ENCODE data around the gene FHOD3. TPM values are rescaled to one million over a fixed set of nuclear protein-coding genes. Genes with fewer than 3 reads are reported as not detected.

The FHOD3 gene
- total and polyA plus RNA-seq, 11 donors: 109 to 532 (median 262) TPM

GRCh38 chr18:36442717-36443116 is 145.2 kb downstream of the FHOD3 start:
- peaks cover 3 to 74% (median 38%) of the 10 kb centered on the region in 12 donors for H3K4me1 ChIP-seq
- no peak overlapping the region for H3K4me3 ChIP-seq
- H3K27me3 ChIP-seq: no peaks in the 10 kb centered on the region
- TF ChIP-seq POLR2A (IDR thresholded peaks at IDR 0.05) (no peak), CTCF (IDR thresholded peaks at IDR 0.05) (no peak)
- ATAC-seq: no peak
- WGBS, 4 donors: 76 to 86% (median 82%) methylated on average over 3 of the region's 3 CpGs
- no peaks in the 10 kb centered on the region for H3K36me3 ChIP-seq
- intact Hi-C loops (cut with DNase I): loop anchor here in 1 of 10 donors (10.0 kb wide), 1 partner anchor 62 kb away; no protein-coding TSS in a partner anchor
- no peaks in the 10 kb centered on the region for H3K9me3 ChIP-seq
- DNase-seq: no peak
- peak overlapping the region in 5 of 12 donors; percentile 58 to 77 (median 70) for H3K27ac ChIP-seq

- Histone ChIP-seq H3K27ac (peak overlapping the region in 3 of 12 donors; percentile 4 to 22 (median 20)), H3K4me1 (peaks cover 3 to 76% (median 35%) of the 10 kb centered on the region in 12 donors), H3K9me3 (no peaks in the 10 kb centered on the region), H3K27me3 (no peaks in the 10 kb centered on the region), H3K36me3 (no peaks in the 10 kb centered on the region), H3K4me3 (no peak overlapping the region)
- DNase-seq: no peak
- ATAC-seq: peak in 2 of 4 donors; percentile 34 to 52
- WGBS, 4 donors: 39 to 53% (median 44%) methylated on average over 11 of the region's 11 CpGs
- intact Hi-C loops (cut with DNase I): loop anchor here in 1 of 10 donors (10.0 kb wide), 1 partner anchor 59 kb away; no protein-coding TSS in a partner anchor
- no peak for TF ChIP-seq POLR2A (IDR thresholded peaks at IDR 0.05)
- TF ChIP-seq CTCF (IDR thresholded peaks at IDR 0.05): no peak
Observed at GRCh38 chr18:36446059-36446458, 148.5 kb downstream of the FHOD3 start.

- intact Hi-C loops (cut with DNase I): loop anchor here in 1 of 10 donors (10.0 kb wide), 1 partner anchor 56 kb away; no protein-coding TSS in a partner anchor
- ATAC-seq (peak in 3 of 4 donors; percentile 17 to 23 (median 17)), DNase-seq (peak in 1 of 5 donors; percentile 37)
- 49 to 65% (median 55%) methylated on average over 3 of the region's 3 CpGs for WGBS, 4 donors
- no peak for TF ChIP-seq POLR2A (IDR thresholded peaks at IDR 0.05)
- no peak for TF ChIP-seq CTCF (IDR thresholded peaks at IDR 0.05)
- no peaks in the 10 kb centered on the region for H3K9me3 ChIP-seq
- H3K4me1 ChIP-seq: peaks cover 0 to 82% (median 29%) of the 10 kb centered on the region in 12 donors
- no peaks in the 10 kb centered on the region for H3K36me3 ChIP-seq
- peak overlapping the region in 4 of 12 donors; percentile 19 to 45 (median 38) for H3K27ac ChIP-seq
- H3K27me3 ChIP-seq: no peaks in the 10 kb centered on the region
- H3K4me3 ChIP-seq: no peak overlapping the region
Observed at GRCh38 chr18:36448384-36449290, 151.1 kb downstream of the FHOD3 start.

GRCh38 chr18:36449451-36449850 is 151.9 kb downstream of the FHOD3 start:
- Histone ChIP-seq H3K36me3 (no peaks in the 10 kb centered on the region), H3K4me1 (peaks cover 0 to 86% (median 30%) of the 10 kb centered on the region in 12 donors), H3K9me3 (no peaks in the 10 kb centered on the region), H3K27ac (peak overlapping the region in 2 of 12 donors; percentile 33 to 42), H3K4me3 (no peak overlapping the region), H3K27me3 (no peaks in the 10 kb centered on the region)
- no peak for DNase-seq
- intact Hi-C loops (cut with DNase I): loop anchor here in 1 of 10 donors (10.0 kb wide), 1 partner anchor 55 kb away; no protein-coding TSS in a partner anchor
- no peak for ATAC-seq
- WGBS, 4 donors: 28 to 44% (median 37%) methylated on average over 2 of the region's 2 CpGs
- TF ChIP-seq CTCF (IDR thresholded peaks at IDR 0.05) (no peak), POLR2A (IDR thresholded peaks at IDR 0.05) (no peak)
